ENCODE results near the gene PCYT1A.
A peak's percentile ranks its signal among the peaks of the same experiment; 100 is the strongest.

Gene PCYT1A

GRCh38 chr3:196284396-196284795, 3.1 kb downstream of the PCYT1A start:
- Histone ChIP-seq H3K4me3 (ENCODE audit: low read length) (no peak overlapping the region), H3K36me3 (ENCODE audit: insufficient read depth, low read length) (peaks cover 7% of the 10 kb centered on the region), H3K9ac (ENCODE audit: low read depth, low read length) (no peak overlapping the region), H3K4me2 (ENCODE audit: low read length) (peak overlapping the region; percentile 38), H3K9me3 (replicated peaks; ENCODE audit: low read length) (no peaks in the 10 kb centered on the region), H3K4me1 (ENCODE audit: control insufficient read depth, insufficient read depth, low read length) (peaks cover 24% of the 10 kb centered on the region), H3K27me3 (ENCODE audit: control insufficient read depth, insufficient read depth, low read length) (no peaks in the 10 kb centered on the region)

- H3K9me3 ChIP-seq (replicated peaks; ENCODE audit: low read length), result no peaks in the 10 kb centered on the region
- no peak overlapping the region for H3K4me2 ChIP-seq (ENCODE audit: low read length)
- H3K4me3 ChIP-seq (ENCODE audit: low read length), result no peak overlapping the region
- H3K9ac ChIP-seq (ENCODE audit: low read depth, low read length), result no peak overlapping the region
- H3K27me3 ChIP-seq (ENCODE audit: control insufficient read depth, insufficient read depth, low read length), result no peaks in the 10 kb centered on the region
- H3K4me1 ChIP-seq (ENCODE audit: control insufficient read depth, insufficient read depth, low read length), result peaks cover 36% of the 10 kb centered on the region
- H3K36me3 ChIP-seq (ENCODE audit: insufficient read depth, low read length), result peaks cover 11% of the 10 kb centered on the region
Observed at GRCh38 chr3:196281962-196282361, 5.6 kb downstream of the PCYT1A start.

- H3K4me1 ChIP-seq (ENCODE audit: control insufficient read depth, insufficient read depth, low read length), result peaks cover 30% of the 10 kb centered on the region
- no peaks in the 10 kb centered on the region for H3K27me3 ChIP-seq (ENCODE audit: control insufficient read depth, insufficient read depth, low read length)
- peaks cover 11% of the 10 kb centered on the region for H3K36me3 ChIP-seq (ENCODE audit: insufficient read depth, low read length)
- H3K4me2 ChIP-seq (ENCODE audit: low read length), result no peak overlapping the region
- no peaks in the 10 kb centered on the region for H3K9me3 ChIP-seq (replicated peaks; ENCODE audit: low read length)
- H3K9ac ChIP-seq (ENCODE audit: low read depth, low read length), result no peak overlapping the region
- no peak overlapping the region for H3K4me3 ChIP-seq (ENCODE audit: low read length)
Observed at GRCh38 chr3:196280689-196281440, 6.7 kb downstream of the PCYT1A start.

GRCh38 chr3:196275126-196275525, 12.4 kb downstream of the PCYT1A start:
- Histone ChIP-seq H3K4me2 (ENCODE audit: low read length) (no peak overlapping the region), H3K4me1 (ENCODE audit: control insufficient read depth, insufficient read depth, low read length) (peaks cover 19% of the 10 kb centered on the region), H3K27me3 (ENCODE audit: control insufficient read depth, insufficient read depth, low read length) (no peaks in the 10 kb centered on the region), H3K9ac (ENCODE audit: low read depth, low read length) (no peak overlapping the region), H3K4me3 (ENCODE audit: low read length) (no peak overlapping the region), H3K36me3 (ENCODE audit: insufficient read depth, low read length) (peaks cover 24% of the 10 kb centered on the region), H3K9me3 (replicated peaks; ENCODE audit: low read length) (no peaks in the 10 kb centered on the region)

GRCh38 chr3:196274585-196274984, 12.9 kb downstream of the PCYT1A start:
- Histone ChIP-seq H3K9me3 (replicated peaks; ENCODE audit: low read length) (no peaks in the 10 kb centered on the region), H3K9ac (ENCODE audit: low read depth, low read length) (no peak overlapping the region), H3K4me2 (ENCODE audit: low read length) (no peak overlapping the region), H3K4me1 (ENCODE audit: control insufficient read depth, insufficient read depth, low read length) (peaks cover 19% of the 10 kb centered on the region), H3K4me3 (ENCODE audit: low read length) (no peak overlapping the region), H3K36me3 (ENCODE audit: insufficient read depth, low read length) (peaks cover 26% of the 10 kb centered on the region), H3K27me3 (ENCODE audit: control insufficient read depth, insufficient read depth, low read length) (no peaks in the 10 kb centered on the region)

- Histone ChIP-seq H3K27me3 (ENCODE audit: control insufficient read depth, insufficient read depth, low read length) (no peaks in the 10 kb centered on the region), H3K4me3 (ENCODE audit: low read length) (no peak overlapping the region), H3K9me3 (replicated peaks; ENCODE audit: low read length) (no peaks in the 10 kb centered on the region), H3K36me3 (ENCODE audit: insufficient read depth, low read length) (peaks cover 35% of the 10 kb centered on the region), H3K4me1 (ENCODE audit: control insufficient read depth, insufficient read depth, low read length) (peaks cover 16% of the 10 kb centered on the region), H3K4me2 (ENCODE audit: low read length) (no peak overlapping the region), H3K9ac (ENCODE audit: low read depth, low read length) (no peak overlapping the region)
Observed at GRCh38 chr3:196273655-196274054, 13.9 kb downstream of the PCYT1A start.

GRCh38 chr3:196272826-196273225, 14.7 kb downstream of the PCYT1A start:
- Histone ChIP-seq H3K9ac (ENCODE audit: low read depth, low read length) (no peak overlapping the region), H3K4me2 (ENCODE audit: low read length) (no peak overlapping the region), H3K9me3 (replicated peaks; ENCODE audit: low read length) (no peaks in the 10 kb centered on the region), H3K36me3 (ENCODE audit: insufficient read depth, low read length) (peaks cover 31% of the 10 kb centered on the region), H3K4me1 (ENCODE audit: control insufficient read depth, insufficient read depth, low read length) (peaks cover 15% of the 10 kb centered on the region), H3K27me3 (ENCODE audit: control insufficient read depth, insufficient read depth, low read length) (no peaks in the 10 kb centered on the region), H3K4me3 (ENCODE audit: low read length) (no peak overlapping the region)

- Histone ChIP-seq H3K4me1 (ENCODE audit: control insufficient read depth, insufficient read depth, low read length) (peaks cover 15% of the 10 kb centered on the region), H3K9me3 (replicated peaks; ENCODE audit: low read length) (no peaks in the 10 kb centered on the region), H3K9ac (ENCODE audit: low read depth, low read length) (no peak overlapping the region), H3K4me3 (ENCODE audit: low read length) (no peak overlapping the region), H3K36me3 (ENCODE audit: insufficient read depth, low read length) (peaks cover 38% of the 10 kb centered on the region), H3K27me3 (ENCODE audit: control insufficient read depth, insufficient read depth, low read length) (no peaks in the 10 kb centered on the region), H3K4me2 (ENCODE audit: low read length) (no peak overlapping the region)
Observed at GRCh38 chr3:196270499-196270898, 17.0 kb downstream of the PCYT1A start.

- peaks cover 10% of the 10 kb centered on the region for H3K4me1 ChIP-seq (ENCODE audit: control insufficient read depth, insufficient read depth, low read length)
- no peaks in the 10 kb centered on the region for H3K9me3 ChIP-seq (replicated peaks; ENCODE audit: low read length)
- H3K36me3 ChIP-seq (ENCODE audit: insufficient read depth, low read length), result peaks cover 37% of the 10 kb centered on the region
- H3K4me3 ChIP-seq (ENCODE audit: low read length), result no peak overlapping the region
- no peak overlapping the region for H3K4me2 ChIP-seq (ENCODE audit: low read length)
- no peaks in the 10 kb centered on the region for H3K27me3 ChIP-seq (ENCODE audit: control insufficient read depth, insufficient read depth, low read length)
- no peak overlapping the region for H3K9ac ChIP-seq (ENCODE audit: low read depth, low read length)
Observed at GRCh38 chr3:196268284-196269163, 19.0 kb downstream of the PCYT1A start.

GRCh38 chr3:196263819-196264218, 23.7 kb downstream of the PCYT1A start:
- no peak overlapping the region for H3K9ac ChIP-seq (ENCODE audit: low read depth, low read length)
- H3K27me3 ChIP-seq (ENCODE audit: control insufficient read depth, insufficient read depth, low read length), result no peaks in the 10 kb centered on the region
- H3K4me1 ChIP-seq (ENCODE audit: control insufficient read depth, insufficient read depth, low read length), result peaks cover 8% of the 10 kb centered on the region
- no peak overlapping the region for H3K4me2 ChIP-seq (ENCODE audit: low read length)
- H3K4me3 ChIP-seq (ENCODE audit: low read length), result no peak overlapping the region
- H3K36me3 ChIP-seq (ENCODE audit: insufficient read depth, low read length), result peaks cover 23% of the 10 kb centered on the region
- no peaks in the 10 kb centered on the region for H3K9me3 ChIP-seq (replicated peaks; ENCODE audit: low read length)

- peaks cover 32% of the 10 kb centered on the region for H3K36me3 ChIP-seq (ENCODE audit: insufficient read depth, low read length)
Observed at GRCh38 chr3:196260784-196261183, 26.7 kb downstream of the PCYT1A start.

More at GRCh38 chr3:196260784-196261183, 26.7 kb downstream of the PCYT1A start:
- Histone ChIP-seq H3K4me1 (ENCODE audit: control insufficient read depth, insufficient read depth, low read length) (no peaks in the 10 kb centered on the region), H3K4me2 (ENCODE audit: low read length) (no peak overlapping the region), H3K4me3 (ENCODE audit: low read length) (no peak overlapping the region), H3K9me3 (replicated peaks; ENCODE audit: low read length) (no peaks in the 10 kb centered on the region), H3K27me3 (ENCODE audit: control insufficient read depth, insufficient read depth, low read length) (no peaks in the 10 kb centered on the region), H3K9ac (ENCODE audit: low read depth, low read length) (no peak overlapping the region)
